HCT116 (cell line): ENCODE data around the gene CELA2B. TPM values are rescaled to one million over a fixed set of nuclear protein-coding genes. Genes with fewer than 3 reads are reported as not detected.

Experiments used
- ATAC-seq: fragments of 200-7000 bp; cut with Tn5 transposase; 2 replicates; pipeline ENCODE4 v1.9.1; 2020; ENCODE audit warnings: mild to moderate bottlenecking, moderate library complexity
- BruUV-seq: library from RNA; stranded (reverse); fragments of 400-500 nt; replicated peaks from 2 replicates; lab custom pipeline; 2021; lab: Mats Ljungman, UMichigan
- CTCF ChIA-PET: fragments of 300-600 bp; sonication (Branson Sonifier 250); formaldehyde crosslinking; loops from one replicate; lab custom pipeline; 2021; ENCODE audit warnings: antibody characterized with exemption; lab: Charles Lee
- POLR2A ChIA-PET: fragments of 300-600, 350-600 bp; sonication (Branson Sonifier 250); formaldehyde crosslinking; loops from one replicate; lab custom pipeline; 2021; ENCODE audit warnings: antibody characterized with exemption; lab: Charles Lee
- RAD21 ChIA-PET, 2 experiments: fragments of 300-600 bp; sonication (Branson Sonifier 250); formaldehyde crosslinking; loops; one replicate each; lab custom pipeline; 2023; ENCODE audit warnings: low total read pairs in 2 of 2; ENCODE audit not compliant: uncharacterized antibody in 2 of 2, unreplicated experiment in 2 of 2, low non-redundant PET in 1 of 2; lab: Charles Lee
- DNase-seq: peaks from one replicate; pipeline ENCODE4 v3.0.0-alpha.2; 2010; ENCODE audit warnings: low read depth, low spot score
- H2AFZ ChIP-seq: fragments of 200-600 bp; shearing (Covaris generic), sonication (generic); 2 replicates; pipeline ENCODE4 v1.6.1; 2017; ENCODE audit warnings: low read depth, mixed run types, mixed read lengths, antibody characterized with exemption, low read length; ENCODE audit not compliant: poor library complexity, severe bottlenecking
- H3K27ac ChIP-seq: 2 replicates; pipeline ENCODE4 v1.5.1; 2012; ENCODE audit warnings: low read depth, low read length
- H3K27me3 ChIP-seq: fragments of 200-600 bp; sonication (generic); 2 replicates; pipeline ENCODE4 v1.6.1; 2016; ENCODE audit warnings: mixed run types, low read length, mixed read lengths; ENCODE audit not compliant: insufficient read depth
- H3K36me3 ChIP-seq, 2 experiments: fragments of 200-500 bp in 1 of 2; fragments of 200-600 bp in 1 of 2; sonication (Bioruptor generic) in 1 of 2; sonication (generic) in 1 of 2; 2 replicates each; pipeline versions ENCODE4 v1.5.1 to v1.6.1; 2014 to 2016; ENCODE audit warnings: low read length in 2 of 2, inconsistent platforms in 1 of 2, mixed read lengths in 1 of 2, mixed run types in 1 of 2; ENCODE audit not compliant: insufficient read depth in 2 of 2, control insufficient read depth in 1 of 2
- H3K4me1 ChIP-seq, 2 experiments: fragments of 200-600 bp in 1 of 2; sonication (generic) in 1 of 2; 2 replicates each; pipeline versions ENCODE4 v1.5.1 to v1.6.1; 2012 to 2017; ENCODE audit warnings: low read length in 2 of 2, inconsistent platforms in 1 of 2, mild to moderate bottlenecking in 1 of 2, mixed read lengths in 1 of 2, mixed run types in 1 of 2, moderate library complexity in 1 of 2; ENCODE audit not compliant: insufficient read depth in 2 of 2, control insufficient read depth in 1 of 2
- H3K4me2 ChIP-seq: fragments of 200-600 bp; sonication (generic); 2 replicates; pipeline ENCODE4 v1.6.1; 2017; ENCODE audit warnings: mixed run types, low read length, mixed read lengths
- H3K4me3 ChIP-seq, 2 experiments: fragments of 200-600 bp in 1 of 2; sonication (generic) in 1 of 2; replicated peaks in 1 of 2; 2 replicates each; pipeline ENCODE4 v1.5.1; 2011 to 2016; ENCODE audit warnings: low read length in 2 of 2, control low read depth in 1 of 2, low read depth in 1 of 2, mild to moderate bottlenecking in 1 of 2, mixed read lengths in 1 of 2, mixed run types in 1 of 2
- H3K79me2 ChIP-seq: fragments of 200-600 bp; sonication (generic); 2 replicates; pipeline ENCODE4 v1.6.1; 2017; ENCODE audit warnings: mild to moderate bottlenecking, mixed run types, low read length, moderate library complexity, mixed read lengths; ENCODE audit not compliant: insufficient read depth
- H3K9ac ChIP-seq: fragments of 200-600 bp; sonication (generic); 2 replicates; pipeline ENCODE4 v1.6.1; 2016; ENCODE audit warnings: low read length, mixed read lengths
- H3K9me2 ChIP-seq: fragments of 200-600 bp; sonication (generic), shearing (Covaris generic); 2 replicates; pipeline ENCODE4 v1.6.1; 2017; ENCODE audit warnings: mixed run types, mild to moderate bottlenecking, moderate library complexity; ENCODE audit not compliant: insufficient read depth
- H3K9me3 ChIP-seq, 2 experiments: fragments of 200-500 bp in 1 of 2; fragments of 200-600 bp in 1 of 2; sonication (Bioruptor generic) in 1 of 2; sonication (generic) in 1 of 2; 2 replicates each; pipeline ENCODE4 v1.6.1; 2014 to 2017; ENCODE audit warnings: low read length in 2 of 2, mixed read lengths in 2 of 2, inconsistent platforms in 1 of 2, low read depth in 1 of 2, mild to moderate bottlenecking in 1 of 2, mixed run types in 1 of 2, moderate library complexity in 1 of 2; ENCODE audit not compliant: control insufficient read depth in 1 of 2, insufficient read depth in 1 of 2
- H4K20me1 ChIP-seq: fragments of 200-600 bp; sonication (generic), shearing (Covaris generic); 2 replicates; pipeline ENCODE4 v1.6.1; 2017; ENCODE audit warnings: mixed run types, mild to moderate bottlenecking, moderate library complexity; ENCODE audit not compliant: insufficient read depth
- CEBPB ChIP-seq: IDR thresholded peaks from 2 replicates; pipeline ENCODE4 v1.6.1; 2012; ENCODE audit warnings: low read depth
- EZH2 ChIP-seq: fragments of 200-600 bp; sonication (generic); IDR thresholded peaks from 2 replicates; pipeline ENCODE4 v1.6.1; 2017; ENCODE audit warnings: antibody characterized with exemption, mixed run types
- EZH2phosphoT487 ChIP-seq: fragments of 200-600 bp; IDR thresholded peaks from 2 replicates; pipeline ENCODE4 v1.6.1; 2018; ENCODE audit warnings: antibody characterized with exemption, borderline replicate concordance
- JUND ChIP-seq: IDR thresholded peaks from 2 replicates; pipeline ENCODE4 v1.6.1; 2012
- POLR2A ChIP-seq: IDR thresholded peaks from 2 replicates; pipeline ENCODE4 v1.7.0; 2011; ENCODE audit warnings: borderline replicate concordance; ENCODE audit not compliant: insufficient read depth, insufficient read length; ENCODE audit errors: extremely low read depth
- RAD21 ChIP-seq: IDR thresholded peaks from 2 replicates; pipeline ENCODE4 v1.6.1; 2012; ENCODE audit warnings: low read depth, mild to moderate bottlenecking
- REST ChIP-seq: IDR thresholded peaks from 2 replicates; pipeline ENCODE4 v1.6.1; 2012; ENCODE audit warnings: low read depth
- YY1 ChIP-seq: IDR thresholded peaks from 2 replicates; pipeline ENCODE4 v1.6.1; 2011; ENCODE audit warnings: low read length, low read depth, moderate library complexity, mild to moderate bottlenecking; ENCODE audit not compliant: insufficient replicate concordance; ENCODE audit errors: extremely low read depth
- ZNF274 ChIP-seq: fragments of 200-500 bp; sonication (Bioruptor generic); IDR thresholded peaks from 2 replicates; pipeline ENCODE4 v1.6.1; 2014; ENCODE audit warnings: mild to moderate bottlenecking, low read depth, low read length, inconsistent platforms
- intact Hi-C: fragments of 100-400 bp; cut with micrococcal nuclease; formaldehyde crosslinking; loops from 2 replicates; pipeline ENCODE4 v1.10.0; 2022
- total RNA-seq: library from RNA; stranded (reverse); gene quantifications from one replicate; pipeline ENCODE4 v1.2.1, GENCODE V29; 2021; ENCODE audit not compliant: unreplicated experiment
- TF ChIP-seq, protein P1 (sequence below): IDR thresholded peaks from 2 replicates; pipeline ENCODE4 v1.6.1; 2012

CELA2B gene
- total RNA-seq, 1 experiment from 2014 or later = not detected

DNA sequence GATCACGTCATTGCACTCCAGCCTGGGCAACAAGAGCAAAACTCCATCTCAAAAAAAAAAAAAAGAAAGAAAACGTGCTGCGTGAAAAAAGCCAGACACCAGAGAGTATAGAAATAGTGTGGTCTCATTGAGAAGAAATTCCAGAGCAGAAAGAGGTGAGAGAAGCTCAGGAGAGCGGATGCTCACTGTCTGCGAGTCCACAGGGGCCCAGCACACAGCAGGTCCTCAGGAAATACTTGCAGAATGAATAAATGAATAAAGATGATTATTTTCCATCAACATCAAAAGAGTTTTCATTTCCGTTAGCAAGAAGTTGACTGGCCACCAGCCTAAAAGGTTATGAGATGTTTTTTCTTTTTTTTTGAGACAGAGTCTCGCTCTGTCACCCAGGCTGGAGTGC lies 33.7 kb downstream of the CELA2B start:
- Histone ChIP-seq H3K79me2 (no peaks in the 10 kb centered on the region), H3K4me3 (no peak overlapping the region), H3K27me3 (no peaks in the 10 kb centered on the region), H3K36me3 (no peaks in the 10 kb centered on the region), H3K9me2 (no peaks in the 10 kb centered on the region), H2AFZ (no peak overlapping the region), H3K27ac (no peak overlapping the region), H3K9me3 (no peaks in the 10 kb centered on the region), H3K4me2 (no peak overlapping the region), H4K20me1 (no peaks in the 10 kb centered on the region), H3K4me1 (no peaks in the 10 kb centered on the region), H3K9ac (no peak overlapping the region)
- intact Hi-C loops = no loop called here
- ATAC-seq (no peak), DNase-seq (no peak)
- BruUV-seq = no TSS peak
- CTCF ChIA-PET = no interaction called here
- POLR2A ChIA-PET = no interaction called here
- RAD21 ChIA-PET = no interaction called here
- TF ChIP-seq EZH2phosphoT487 = no peak
- TF ChIP-seq YY1 = no peak
- TF ChIP-seq EZH2 = no peak
- no peak for TF ChIP-seq JUND
- TF ChIP-seq REST = no peak
- TF ChIP-seq, protein P1, sequence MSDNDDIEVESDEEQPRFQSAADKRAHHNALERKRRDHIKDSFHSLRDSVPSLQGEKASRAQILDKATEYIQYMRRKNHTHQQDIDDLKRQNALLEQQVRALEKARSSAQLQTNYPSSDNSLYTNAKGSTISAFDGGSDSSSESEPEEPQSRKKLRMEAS = no peak
- TF ChIP-seq ZNF274 = no peak
- no peak for TF ChIP-seq POLR2A
- TF ChIP-seq RAD21 = no peak
- TF ChIP-seq CEBPB = no peak
